Neural progenitor cell (in vitro differentiated cells): ENCODE measurements around the gene S1PR3. TPM values are rescaled to one million over a fixed set of nuclear protein-coding genes. Genes with fewer than 3 reads are reported as not detected.
A peak's percentile ranks its signal among the peaks of the same experiment; 100 is the strongest.

Source experiments
- DNase-seq: peaks from one replicate; pipeline ENCODE4 v3.0.0-alpha.2; 2016; ENCODE audit warnings: low spot score
- H2AFZ ChIP-seq: fragments of 200-600 bp; sonication (generic); replicated peaks from 2 replicates; pipeline ENCODE4 v1.6.1; 2016; ENCODE audit warnings: antibody characterized with exemption
- H3F3A ChIP-seq: fragments of 200-600 bp; sonication (generic); 2 replicates; pipeline ENCODE4 v1.6.1; 2016; ENCODE audit warnings: antibody characterized with exemption, low read depth
- H3K27ac ChIP-seq: fragments of 200-600 bp; sonication (generic); 2 replicates; pipeline ENCODE4 v1.5.1; 2016; ENCODE audit warnings: mild to moderate bottlenecking
- H3K27me3 ChIP-seq: fragments of 200-600 bp; sonication (generic); 2 replicates; pipeline ENCODE4 v1.6.1; 2016; ENCODE audit warnings: mild to moderate bottlenecking, moderate library complexity
- H3K36me3 ChIP-seq: fragments of 200-600 bp; sonication (generic); 2 replicates; pipeline ENCODE4 v1.5.1; 2016
- H3K4me1 ChIP-seq: fragments of 200-600 bp; sonication (generic); 2 replicates; pipeline ENCODE4 v1.6.1; 2016; ENCODE audit warnings: mixed run types
- H3K4me2 ChIP-seq: fragments of 200-600 bp; sonication (generic); 2 replicates; pipeline ENCODE4 v1.6.1; 2016
- H3K4me3 ChIP-seq: fragments of 200-600 bp; sonication (generic); 2 replicates; pipeline ENCODE4 v1.5.1; 2016
- H3K79me2 ChIP-seq: fragments of 200-600 bp; sonication (generic); 2 replicates; pipeline ENCODE4 v1.6.1; 2016; ENCODE audit warnings: low read depth
- H3K9ac ChIP-seq: fragments of 200-600 bp; sonication (generic); 2 replicates; pipeline ENCODE4 v1.6.1; 2016
- H3K9me3 ChIP-seq: fragments of 200-600 bp; sonication (generic); 2 replicates; pipeline ENCODE4 v1.5.1; 2016; ENCODE audit warnings: low read depth
- H4K20me1 ChIP-seq: fragments of 200-600 bp; sonication (generic); 2 replicates; pipeline ENCODE4 v1.6.1; 2016; ENCODE audit warnings: low read depth
- H3K27ac Mint-ChIP-seq: 3 replicates; pipeline ENCODE4 v1.8.0; 2021; ENCODE audit warnings: mixed read lengths
- H3K27me3 Mint-ChIP-seq: 2 replicates; pipeline ENCODE4 v1.8.0; 2022; ENCODE audit warnings: low read depth, mild to moderate bottlenecking, inconsistent platforms, moderate library complexity, mixed read lengths; ENCODE audit not compliant: insufficient read depth
- H3K36me3 Mint-ChIP-seq: 3 replicates; pipeline ENCODE4 v1.8.0; 2021; ENCODE audit warnings: mixed read lengths
- H3K4me1 Mint-ChIP-seq: 3 replicates; pipeline ENCODE4 v1.8.0; 2021; ENCODE audit warnings: mixed read lengths
- H3K4me3 Mint-ChIP-seq: 3 replicates; pipeline ENCODE4 v1.8.0; 2021; ENCODE audit warnings: mild to moderate bottlenecking, moderate library complexity, mixed read lengths
- H3K9me3 Mint-ChIP-seq: 3 replicates; pipeline ENCODE4 v1.8.0; 2020; ENCODE audit warnings: mixed read lengths
- CTCF ChIP-seq: fragments of 200-600 bp; sonication (generic); IDR thresholded peaks from 2 replicates; pipeline ENCODE4 v1.5.1; 2017; ENCODE audit warnings: antibody characterized with exemption, mild to moderate bottlenecking
- EZH2 ChIP-seq: fragments of 200-600 bp; sonication (generic); IDR thresholded peaks from 2 replicates; pipeline ENCODE4 v1.6.1; 2017; ENCODE audit warnings: antibody characterized with exemption, mild to moderate bottlenecking, moderate library complexity
- EZH2phosphoT487 ChIP-seq: fragments of 200-600 bp; sonication (generic); IDR thresholded peaks from 2 replicates; pipeline ENCODE4 v1.6.1; 2017; ENCODE audit warnings: antibody characterized with exemption
- total RNA-seq: library from RNA; depleted of rRNA; stranded (reverse); fragments of >200 nt; gene quantifications from 2 replicates; pipeline ENCODE4 v1.2.3, GENCODE V29; 2015; ENCODE audit warnings: low replicate concordance

The S1PR3 gene
- total RNA-seq, 1 donor from 2014 or later: 21.6 TPM

GRCh38 chr9:88993327-88993726 is 2.1 kb downstream of the S1PR3 start:
- no peak for DNase-seq
- no peak overlapping the region for H3K27ac Mint-ChIP-seq
- peaks cover 61% of the 10 kb centered on the region for H4K20me1 ChIP-seq
- H3K9me3 ChIP-seq: no peaks in the 10 kb centered on the region
- peak overlapping the region; percentile 98 for H3K4me2 ChIP-seq
- H3K79me2 ChIP-seq: peaks cover 61% of the 10 kb centered on the region
- no peak overlapping the region for H2AFZ ChIP-seq
- H3F3A ChIP-seq: peaks cover 16% of the 10 kb centered on the region
- no peak overlapping the region for H3K27ac ChIP-seq
- peak overlapping the region; percentile 97 for H3K4me3 Mint-ChIP-seq
- TF ChIP-seq EZH2 (no peak), EZH2phosphoT487 (no peak), CTCF (no peak)
- H3K36me3 ChIP-seq: no peaks in the 10 kb centered on the region
- peaks cover 29% of the 10 kb centered on the region for H3K4me1 ChIP-seq
- H3K27me3 Mint-ChIP-seq: no peaks in the 10 kb centered on the region
- H3K36me3 Mint-ChIP-seq: peaks cover 25% of the 10 kb centered on the region
- H3K27me3 ChIP-seq: no peaks in the 10 kb centered on the region
- H3K4me3 ChIP-seq: peak overlapping the region; percentile 95
- H3K9ac ChIP-seq: no peak overlapping the region
- H3K9me3 Mint-ChIP-seq: no peaks in the 10 kb centered on the region
- H3K4me1 Mint-ChIP-seq: peaks cover 71% of the 10 kb centered on the region

DNA sequence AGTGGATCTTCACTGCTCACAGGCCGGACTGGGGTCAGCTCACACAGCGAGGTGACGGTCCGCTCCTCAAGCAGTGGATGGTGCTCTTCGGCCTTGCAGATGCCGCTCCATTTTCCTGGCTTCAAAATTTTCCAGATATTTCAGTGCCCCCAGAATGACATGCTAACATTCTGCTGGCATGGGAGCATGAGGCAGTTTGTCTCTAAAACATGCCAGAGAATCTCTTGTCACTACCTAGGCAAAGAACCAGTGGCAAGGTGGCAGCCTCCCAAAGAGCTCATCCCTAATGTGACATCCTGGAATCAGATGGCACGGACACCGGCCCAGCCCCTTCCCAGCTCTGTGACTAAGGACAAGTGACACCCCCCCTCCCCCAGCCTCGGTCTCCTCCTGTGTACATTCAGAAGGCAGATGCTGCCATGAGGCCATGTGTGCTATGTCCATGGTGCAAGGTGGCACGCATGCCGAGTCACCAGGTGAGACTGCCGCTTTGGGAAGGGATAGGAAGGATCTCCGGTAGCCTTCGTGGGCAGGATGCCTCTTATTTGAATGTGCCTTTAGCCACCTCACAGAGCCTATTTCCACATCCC is 2.7 kb downstream of the S1PR3 start:
- H3K4me3 Mint-ChIP-seq: peak overlapping the region; percentile 97
- Histone ChIP-seq H3K9me3 (no peaks in the 10 kb centered on the region), H3K4me3 (peak overlapping the region; percentile 95), H3K27ac (no peak overlapping the region), H3K27me3 (no peaks in the 10 kb centered on the region), H3K4me2 (peak overlapping the region; percentile 98), H3K79me2 (peaks cover 61% of the 10 kb centered on the region), H2AFZ (no peak overlapping the region), H4K20me1 (peaks cover 64% of the 10 kb centered on the region), H3K4me1 (peaks cover 26% of the 10 kb centered on the region), H3F3A (peaks cover 16% of the 10 kb centered on the region), H3K9ac (no peak overlapping the region), H3K36me3 (no peaks in the 10 kb centered on the region)
- H3K4me1 Mint-ChIP-seq: peaks cover 71% of the 10 kb centered on the region
- TF ChIP-seq CTCF (no peak), EZH2 (no peak), EZH2phosphoT487 (no peak)
- no peaks in the 10 kb centered on the region for H3K27me3 Mint-ChIP-seq
- peaks cover 25% of the 10 kb centered on the region for H3K36me3 Mint-ChIP-seq
- no peak overlapping the region for H3K27ac Mint-ChIP-seq
- H3K9me3 Mint-ChIP-seq: no peaks in the 10 kb centered on the region
- no peak for DNase-seq

DNA sequence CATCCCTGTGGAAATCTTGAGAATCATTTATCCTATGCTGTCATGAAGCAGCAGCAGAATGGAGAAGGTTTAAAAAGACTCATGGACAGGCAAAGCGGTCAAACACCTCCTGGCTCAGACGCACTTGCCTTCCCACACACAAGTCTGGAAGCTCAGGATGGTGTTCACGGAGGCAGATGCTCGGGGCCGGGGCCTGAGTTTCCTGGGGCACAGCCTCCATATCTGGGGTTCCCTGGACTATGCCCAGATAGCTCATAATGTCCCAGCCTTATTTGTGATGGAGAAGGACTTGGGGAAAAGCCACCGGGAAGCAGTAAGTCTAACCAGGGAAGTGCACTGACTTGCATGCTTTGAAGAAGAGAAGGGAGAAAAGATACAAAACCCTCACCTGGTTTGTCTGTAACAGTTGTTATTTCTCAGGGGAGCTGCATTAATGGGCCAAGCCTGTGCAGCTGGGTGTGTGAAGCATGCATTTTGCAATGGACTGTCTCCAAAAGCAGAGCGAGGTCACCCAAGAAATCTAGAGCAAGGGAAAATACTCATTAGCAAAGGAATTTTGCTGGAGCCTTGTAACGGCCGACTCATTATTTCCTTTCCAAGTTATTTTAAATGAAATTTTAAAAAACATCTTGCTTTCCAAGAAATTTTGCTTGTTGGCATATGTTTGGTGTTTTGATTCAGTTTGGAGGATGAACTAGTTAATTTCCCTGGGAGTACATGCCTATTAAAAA is 3.4 kb downstream of the S1PR3 start:
- TF ChIP-seq EZH2 (no peak), EZH2phosphoT487 (no peak), CTCF (no peak)
- Histone ChIP-seq H3K27me3 (no peaks in the 10 kb centered on the region), H4K20me1 (peaks cover 64% of the 10 kb centered on the region), H2AFZ (no peak overlapping the region), H3K79me2 (peaks cover 61% of the 10 kb centered on the region), H3K9me3 (no peaks in the 10 kb centered on the region), H3F3A (peaks cover 14% of the 10 kb centered on the region), H3K4me2 (peak overlapping the region; percentile 98), H3K4me1 (peaks cover 20% of the 10 kb centered on the region), H3K27ac (no peak overlapping the region), H3K4me3 (no peak overlapping the region), H3K36me3 (no peaks in the 10 kb centered on the region), H3K9ac (no peak overlapping the region)
- Mint-ChIP-seq H3K27me3 (no peaks in the 10 kb centered on the region), H3K36me3 (peaks cover 25% of the 10 kb centered on the region), H3K27ac (no peak overlapping the region), H3K4me1 (peaks cover 68% of the 10 kb centered on the region), H3K9me3 (no peaks in the 10 kb centered on the region), H3K4me3 (peak overlapping the region; percentile 2)
- DNase-seq: no peak
